Measurements from ENCODE around the gene FGF14. TPM values are rescaled to one million over a fixed set of nuclear protein-coding genes. Genes with fewer than 3 reads are reported as not detected.

The FGF14 gene
- polyA plus RNA-seq, 5 donors, result 0.49 to 1.2 (median 0.62) TPM

- DNase-seq, result no peak
These were observed 416.5 kb downstream of the FGF14 start for GRCh38 chr13:101985321-101985720.

- DNase-seq, result no peak
These were observed 418.9 kb downstream of the FGF14 start for GRCh38 chr13:101982903-101983302.

GRCh38 chr13:101979825-101980224 is 422.0 kb downstream of the FGF14 start:
- DNase-seq, result no peak

- DNase-seq, result no peak
These were observed 423.1 kb downstream of the FGF14 start for GRCh38 chr13:101978552-101979315.

GRCh38 chr13:101977475-101977874 is 424.4 kb downstream of the FGF14 start:
- DNase-seq, result no peak

- DNase-seq, result no peak
These were observed 429.7 kb downstream of the FGF14 start for GRCh38 chr13:101972191-101972590.

GRCh38 chr13:101970341-101970740 is 431.5 kb downstream of the FGF14 start:
- no peak for DNase-seq

GRCh38 chr13:101967781-101968180 is 434.1 kb downstream of the FGF14 start:
- no peak for DNase-seq

- DNase-seq, result no peak
These were observed 434.6 kb downstream of the FGF14 start for GRCh38 chr13:101967216-101967615.

GRCh38 chr13:101965096-101965495 is 436.8 kb downstream of the FGF14 start:
- DNase-seq, result no peak

- no peak for DNase-seq
These were observed 442.8 kb downstream of the FGF14 start for GRCh38 chr13:101959016-101959415.

- no peak for DNase-seq
These were observed 446.1 kb downstream of the FGF14 start for GRCh38 chr13:101955764-101956163.

- DNase-seq, result no peak
These were observed 450.7 kb downstream of the FGF14 start for GRCh38 chr13:101951114-101951513.

GRCh38 chr13:101949681-101950080 is 452.2 kb downstream of the FGF14 start:
- no peak for DNase-seq

GRCh38 chr13:101946401-101946800 is 455.4 kb downstream of the FGF14 start:
- no peak for DNase-seq

- no peak for DNase-seq
These were observed 456.4 kb downstream of the FGF14 start for GRCh38 chr13:101945435-101945834.

- DNase-seq, result no peak
These were observed 457.3 kb downstream of the FGF14 start for GRCh38 chr13:101944521-101944920.

GRCh38 chr13:101942535-101943157 is 459.2 kb downstream of the FGF14 start:
- no peak for DNase-seq

- peak in 1 of 2 donors; percentile 4 for DNase-seq
These were observed 459.8 kb downstream of the FGF14 start for GRCh38 chr13:101942038-101942437.

- DNase-seq, result no peak
These were observed 460.6 kb downstream of the FGF14 start for GRCh38 chr13:101941095-101941783.

GRCh38 chr13:101939370-101939769 is 462.5 kb downstream of the FGF14 start:
- no peak for DNase-seq

GRCh38 chr13:101935828-101936227 is 466.0 kb downstream of the FGF14 start:
- DNase-seq, result no peak

- no peak for DNase-seq
These were observed 470.7 kb downstream of the FGF14 start for GRCh38 chr13:101931186-101931585.

Measured in right lung (tissue), 5 donors.